ENCODE measurements around the gene CRACDL. TPM values are rescaled to one million over a fixed set of nuclear protein-coding genes. Genes with fewer than 3 reads are reported as not detected.
"Not testable (repeated sequence)": the region's sequence is repeated elsewhere in the genome, so short reads cannot be mapped to it uniquely, and the experiment has no call there.

CRACDL gene
- total and polyA plus RNA-seq, 4 donors, result 0.67 to 7.5 (median 6.2) TPM

DNA sequence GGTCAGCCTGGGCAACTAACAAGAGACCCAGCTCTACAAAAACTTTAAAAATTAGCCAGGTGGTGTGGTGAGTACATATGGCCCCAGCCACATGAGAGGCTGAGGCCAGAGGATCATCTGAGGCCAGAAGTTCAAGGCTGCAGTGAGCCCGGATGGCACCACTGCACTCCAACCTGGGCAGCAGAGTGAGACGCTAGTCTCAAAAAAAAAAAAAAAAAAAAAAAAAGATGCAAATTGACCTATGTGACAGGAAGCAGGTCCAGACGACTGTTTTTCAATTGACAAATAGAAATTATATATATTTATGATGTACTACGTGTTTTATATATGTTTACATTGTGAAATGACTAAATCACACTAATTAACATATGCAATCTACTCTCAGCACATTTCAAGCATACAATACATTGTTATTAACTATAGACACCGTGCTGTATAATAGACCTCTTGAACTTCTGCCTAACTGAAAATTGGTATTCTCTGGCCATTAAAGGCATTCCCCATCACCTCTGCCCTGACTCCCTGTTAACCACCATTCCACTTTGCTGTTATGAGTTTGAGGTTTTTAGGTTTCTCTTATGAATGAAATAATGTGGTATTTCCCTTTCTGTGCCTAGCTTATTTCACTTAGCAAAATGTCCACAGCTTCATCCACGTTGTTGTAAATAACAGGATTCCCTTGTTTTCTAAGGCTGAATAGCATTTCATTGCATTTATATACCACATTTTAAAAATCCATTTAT is 172.6 kb downstream of the CRACDL start:
- intact Hi-C loops (cut with DNase I), result loop anchor here in 1 of 2 donors (2.0 kb wide), 1 partner anchor 115 kb away; no protein-coding TSS in a partner anchor
- ATAC-seq (ENCODE audit: low FRiP score), result no peak
- no peak for DNase-seq
- Histone ChIP-seq H3K4me1 (ENCODE audit: control insufficient read depth in 1 of 2, insufficient read depth in 2 of 2, low read length in 2 of 2) (peaks cover 0 to 1% of the 10 kb centered on the region in 2 donors), H3K36me3 (ENCODE audit: control insufficient read depth in 1 of 2, insufficient read depth in 2 of 2, low read length in 1 of 2) (no peaks in the 10 kb centered on the region), H3K27me3 (ENCODE audit: control insufficient read depth in 1 of 2, insufficient read depth in 2 of 2, low read length in 1 of 2) (no peaks in the 10 kb centered on the region), H3K27ac (ENCODE audit: low read depth in 1 of 2, low read length in 2 of 2) (no peak overlapping the region), H3K9me3 (ENCODE audit: control insufficient read depth, low read length) (no peaks in the 10 kb centered on the region), H3K4me3 (ENCODE audit: low read length in 2 of 2) (no peak overlapping the region)
- WGBS, 2 donors, result 82 to 83% methylated on average over 6 of the region's 6 CpGs

DNA sequence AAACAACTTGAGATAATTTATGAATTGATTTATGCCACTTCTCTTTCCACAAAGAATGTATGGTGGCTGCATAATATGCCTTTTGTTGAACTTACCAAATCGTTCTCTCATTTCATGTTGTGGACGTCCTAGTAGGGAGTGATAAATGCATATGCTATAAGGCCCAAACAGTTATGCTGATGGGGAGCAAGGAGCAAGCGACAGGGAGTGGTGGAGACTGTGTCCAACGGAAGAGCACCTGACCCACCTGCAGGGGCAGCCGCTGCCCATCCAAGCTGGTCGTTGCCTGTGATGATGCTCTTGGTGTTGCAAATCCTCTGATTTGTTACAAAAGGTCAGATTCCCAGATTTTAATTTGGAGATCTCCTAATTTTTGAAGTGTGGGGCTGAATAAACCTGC is 174.1 kb downstream of the CRACDL start:
- no peak for DNase-seq

DNA sequence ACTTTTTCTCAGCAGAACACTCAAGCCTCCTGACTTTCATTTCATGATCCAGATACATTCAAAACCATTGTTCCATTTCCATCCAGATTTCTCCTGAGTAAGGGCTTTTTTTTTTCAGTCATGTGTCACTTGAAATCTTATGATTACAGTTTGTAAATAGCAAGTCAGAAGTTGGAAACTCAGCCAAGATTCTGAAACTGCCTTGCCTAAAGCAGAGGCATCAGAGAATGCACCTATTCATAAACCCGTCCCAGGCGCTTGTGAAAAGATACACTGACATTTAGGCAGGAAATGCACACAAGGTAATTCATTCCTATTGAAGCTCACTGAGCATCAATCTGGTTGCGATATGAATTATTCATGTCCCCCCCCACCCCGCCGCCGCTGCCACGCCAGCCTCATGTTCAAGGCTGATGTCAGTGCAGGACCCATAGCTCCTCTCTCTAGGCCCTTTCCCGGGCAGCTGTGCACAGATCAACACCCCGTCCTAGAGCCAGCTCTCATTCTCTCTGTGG is 174.7 kb downstream of the CRACDL start:
- H3K27ac ChIP-seq (ENCODE audit: low read depth in 1 of 2, low read length in 2 of 2), result no peak overlapping the region

More for the DNA sequence above, 174.1 kb downstream of the CRACDL start:
- peaks cover 0 to 1% of the 10 kb centered on the region in 2 donors for H3K4me1 ChIP-seq (ENCODE audit: control insufficient read depth in 1 of 2, insufficient read depth in 2 of 2, low read length in 2 of 2)
- H3K27me3 ChIP-seq (ENCODE audit: control insufficient read depth in 1 of 2, insufficient read depth in 2 of 2, low read length in 1 of 2), result no peaks in the 10 kb centered on the region
- no peaks in the 10 kb centered on the region for H3K9me3 ChIP-seq (ENCODE audit: control insufficient read depth, low read length)
- no peak for ATAC-seq (ENCODE audit: low FRiP score)
- H3K27ac ChIP-seq (ENCODE audit: low read depth in 1 of 2, low read length in 2 of 2), result no peak overlapping the region
- WGBS, 2 donors, result 90 to 91% methylated on average over 6 of the region's 6 CpGs
- intact Hi-C loops (cut with DNase I), result loop anchor here in 1 of 2 donors (2.0 kb wide), 1 partner anchor 113 kb away; no protein-coding TSS in a partner anchor
- H3K36me3 ChIP-seq (ENCODE audit: control insufficient read depth in 1 of 2, insufficient read depth in 2 of 2, low read length in 1 of 2), result no peaks in the 10 kb centered on the region
- H3K4me3 ChIP-seq (ENCODE audit: low read length in 2 of 2), result no peak overlapping the region

DNA sequence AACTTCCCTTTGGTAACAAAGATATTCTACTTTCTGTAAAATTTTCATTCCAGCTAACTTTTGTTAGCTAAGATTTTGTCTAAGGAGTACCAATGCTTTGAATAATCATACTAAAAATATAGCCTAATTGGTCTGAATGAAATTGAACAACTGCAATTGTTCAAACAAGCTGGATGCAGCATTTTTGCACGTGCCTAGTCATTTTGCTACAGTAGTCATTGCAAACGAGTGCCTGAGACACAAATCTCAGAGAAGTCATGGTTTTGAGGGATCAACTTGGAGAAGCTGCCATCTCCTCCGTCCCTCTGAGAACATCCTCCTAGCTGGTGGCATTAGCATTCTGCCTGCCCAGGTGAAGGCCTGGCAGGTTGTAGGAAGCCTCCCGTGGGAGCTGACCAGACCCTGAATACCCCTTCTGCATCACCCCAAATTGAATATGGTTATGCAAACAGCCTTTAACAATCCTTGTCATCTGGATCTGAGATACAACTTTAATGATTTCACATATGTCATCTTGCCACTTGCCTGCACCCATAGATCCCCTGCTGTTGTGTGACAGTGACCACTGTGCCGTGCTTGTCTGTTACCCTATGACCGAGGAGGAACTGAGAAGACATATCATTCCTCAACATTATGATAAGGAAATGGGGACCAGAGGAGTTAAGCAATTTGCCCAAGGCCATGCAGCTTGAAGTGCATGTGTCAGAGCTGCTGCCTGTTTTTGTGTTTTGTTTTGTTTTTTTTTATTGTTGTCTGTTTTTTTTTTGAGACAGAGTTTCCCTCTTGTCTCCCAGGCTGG is 176.0 kb downstream of the CRACDL start:
- ATAC-seq (ENCODE audit: low FRiP score), result no peak
- peaks cover 0 to 1% of the 10 kb centered on the region in 2 donors for H3K4me1 ChIP-seq (ENCODE audit: control insufficient read depth in 1 of 2, insufficient read depth in 2 of 2, low read length in 2 of 2)
- no peak for DNase-seq
- no peaks in the 10 kb centered on the region for H3K27me3 ChIP-seq (ENCODE audit: control insufficient read depth in 1 of 2, insufficient read depth in 2 of 2, low read length in 1 of 2)
- no peaks in the 10 kb centered on the region for H3K36me3 ChIP-seq (ENCODE audit: control insufficient read depth in 1 of 2, insufficient read depth in 2 of 2, low read length in 1 of 2)
- H3K9me3 ChIP-seq (ENCODE audit: control insufficient read depth, low read length), result no peaks in the 10 kb centered on the region
- no peak overlapping the region for H3K27ac ChIP-seq (ENCODE audit: low read depth in 1 of 2, low read length in 2 of 2)
- intact Hi-C loops (cut with DNase I), result no loop called here
- WGBS, 2 donors, result 77 to 78% methylated on average over 6 of the region's 6 CpGs
- H3K4me3 ChIP-seq (ENCODE audit: low read length in 2 of 2), result no peak overlapping the region

More for the DNA sequence above, 174.7 kb downstream of the CRACDL start:
- Histone ChIP-seq H3K4me1 (ENCODE audit: control insufficient read depth in 1 of 2, insufficient read depth in 2 of 2, low read length in 2 of 2) (peaks cover 0 to 1% of the 10 kb centered on the region in 2 donors), H3K27me3 (ENCODE audit: control insufficient read depth in 1 of 2, insufficient read depth in 2 of 2, low read length in 1 of 2) (no peaks in the 10 kb centered on the region), H3K9me3 (ENCODE audit: control insufficient read depth, low read length) (no peaks in the 10 kb centered on the region), H3K36me3 (ENCODE audit: control insufficient read depth in 1 of 2, insufficient read depth in 2 of 2, low read length in 1 of 2) (no peaks in the 10 kb centered on the region), H3K4me3 (ENCODE audit: low read length in 2 of 2) (no peak overlapping the region)
- WGBS, 2 donors, result 89 to 93% methylated on average over 9 of the region's 9 CpGs
- DNase-seq (no peak), ATAC-seq (ENCODE audit: low FRiP score) (no peak)
- intact Hi-C loops (cut with DNase I), result no loop called here

DNA sequence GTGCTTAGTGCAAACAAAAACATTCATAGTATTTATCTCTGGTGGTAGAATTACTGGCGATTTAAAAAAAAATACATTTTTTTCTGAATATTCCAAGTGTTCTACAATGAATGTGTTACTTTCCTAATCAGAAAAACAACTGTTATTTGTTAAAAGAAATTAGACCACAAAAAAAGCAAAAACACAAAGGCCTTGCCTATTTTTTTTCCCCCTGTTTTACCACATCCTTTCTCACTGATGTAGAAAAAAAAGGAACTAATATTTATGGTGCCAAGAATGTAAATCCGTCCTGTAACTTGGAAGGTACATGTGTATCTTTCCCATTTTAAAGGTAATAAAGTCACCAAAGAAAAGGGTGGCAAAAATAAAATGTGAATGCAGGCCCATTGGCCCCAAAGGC is 176.7 kb downstream of the CRACDL start:
- Histone ChIP-seq H3K36me3 (ENCODE audit: control insufficient read depth in 1 of 2, insufficient read depth in 2 of 2, low read length in 1 of 2) (no peaks in the 10 kb centered on the region), H3K4me1 (ENCODE audit: control insufficient read depth in 1 of 2, insufficient read depth in 2 of 2, low read length in 2 of 2) (peaks cover 0 to 1% of the 10 kb centered on the region in 2 donors), H3K9me3 (ENCODE audit: control insufficient read depth, low read length) (no peaks in the 10 kb centered on the region), H3K4me3 (ENCODE audit: low read length in 2 of 2) (no peak overlapping the region), H3K27ac (ENCODE audit: low read depth in 1 of 2, low read length in 2 of 2) (no peak overlapping the region), H3K27me3 (ENCODE audit: control insufficient read depth in 1 of 2, insufficient read depth in 2 of 2, low read length in 1 of 2) (no peaks in the 10 kb centered on the region)
- intact Hi-C loops (cut with DNase I), result no loop called here
- WGBS, 2 donors, result 57 to 61% methylated on average over 2 of the region's 2 CpGs
- ATAC-seq (ENCODE audit: low FRiP score) (no peak), DNase-seq (no peak)

DNA sequence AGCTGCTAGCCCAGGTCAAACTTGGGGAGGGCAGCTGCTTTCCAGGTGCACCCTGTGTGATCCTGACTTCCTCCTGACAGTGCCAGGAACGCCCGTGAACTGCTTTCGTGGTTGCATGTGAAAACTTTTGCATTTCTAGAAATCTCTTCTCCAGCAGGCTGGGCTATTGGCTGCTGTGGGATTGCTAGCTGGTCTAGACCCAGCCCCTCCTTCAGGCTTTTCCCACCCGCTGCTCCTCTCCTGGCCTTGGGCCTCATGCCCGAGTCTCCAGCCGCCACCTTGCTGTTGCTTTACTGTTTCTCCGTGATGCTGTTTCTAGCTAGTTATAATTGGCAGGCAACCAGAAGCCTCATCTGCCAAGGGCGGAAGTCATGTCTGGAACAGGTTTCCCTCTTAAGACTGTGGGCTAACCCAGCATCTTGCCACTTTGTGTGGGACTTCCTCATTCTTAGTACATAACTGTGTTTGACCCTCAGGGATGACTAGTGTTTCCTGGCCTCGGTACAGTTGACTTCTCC is 178.1 kb downstream of the CRACDL start:
- 1 to 2% methylated on average over 9 of the region's 9 CpGs for WGBS, 2 donors

DNA sequence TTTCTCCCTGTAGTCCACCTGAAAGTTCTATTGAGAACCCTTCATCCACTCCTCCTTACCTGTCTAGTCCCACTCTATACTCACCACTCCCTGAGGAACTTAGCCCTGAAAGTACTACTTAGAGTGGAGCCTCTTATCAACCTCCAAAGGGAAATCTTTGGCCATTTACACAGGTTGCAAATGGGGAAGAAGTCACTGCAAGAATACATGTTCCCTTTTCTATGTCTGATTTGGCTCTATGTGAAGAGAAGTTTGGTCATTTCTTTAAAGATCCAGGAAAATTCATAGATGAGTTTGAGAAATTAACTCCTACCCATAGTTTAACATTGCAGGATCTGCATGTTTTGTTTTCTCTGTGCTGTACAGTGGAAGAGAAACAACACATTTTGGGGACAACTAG is 182.2 kb downstream of the CRACDL start:
- Histone ChIP-seq H3K4me1 (ENCODE audit: control insufficient read depth in 1 of 2, insufficient read depth in 2 of 2, low read length in 2 of 2) (no peaks in the 10 kb centered on the region), H3K4me3 (ENCODE audit: low read length in 2 of 2) (no peak overlapping the region), H3K27ac (ENCODE audit: low read depth in 1 of 2, low read length in 2 of 2) (no peak overlapping the region), H3K9me3 (ENCODE audit: control insufficient read depth, low read length) (no peaks in the 10 kb centered on the region), H3K36me3 (ENCODE audit: control insufficient read depth in 1 of 2, insufficient read depth in 2 of 2, low read length in 1 of 2) (no peaks in the 10 kb centered on the region), H3K27me3 (ENCODE audit: control insufficient read depth in 1 of 2, insufficient read depth in 2 of 2, low read length in 1 of 2) (no peaks in the 10 kb centered on the region)
- intact Hi-C loops (cut with DNase I), result no loop called here
- ATAC-seq (ENCODE audit: low FRiP score), result no peak
- no peak for DNase-seq

More for the DNA sequence above, 178.1 kb downstream of the CRACDL start:
- H3K36me3 ChIP-seq (ENCODE audit: control insufficient read depth in 1 of 2, insufficient read depth in 2 of 2, low read length in 1 of 2), result no peaks in the 10 kb centered on the region
- intact Hi-C loops (cut with DNase I), result no loop called here
- H3K4me1 ChIP-seq (ENCODE audit: control insufficient read depth in 1 of 2, insufficient read depth in 2 of 2, low read length in 2 of 2), result peaks cover 0 to 1% of the 10 kb centered on the region in 2 donors
- no peak overlapping the region for H3K4me3 ChIP-seq (ENCODE audit: low read length in 2 of 2)
- H3K27me3 ChIP-seq (ENCODE audit: control insufficient read depth in 1 of 2, insufficient read depth in 2 of 2, low read length in 1 of 2), result no peaks in the 10 kb centered on the region
- peak; percentile 87 for ATAC-seq (ENCODE audit: low FRiP score)
- DNase-seq, result peak; percentile 84 to 89
- no peaks in the 10 kb centered on the region for H3K9me3 ChIP-seq (ENCODE audit: control insufficient read depth, low read length)
- H3K27ac ChIP-seq (ENCODE audit: low read depth in 1 of 2, low read length in 2 of 2), result peak overlapping the region in 1 of 2 donors; percentile 52

DNA sequence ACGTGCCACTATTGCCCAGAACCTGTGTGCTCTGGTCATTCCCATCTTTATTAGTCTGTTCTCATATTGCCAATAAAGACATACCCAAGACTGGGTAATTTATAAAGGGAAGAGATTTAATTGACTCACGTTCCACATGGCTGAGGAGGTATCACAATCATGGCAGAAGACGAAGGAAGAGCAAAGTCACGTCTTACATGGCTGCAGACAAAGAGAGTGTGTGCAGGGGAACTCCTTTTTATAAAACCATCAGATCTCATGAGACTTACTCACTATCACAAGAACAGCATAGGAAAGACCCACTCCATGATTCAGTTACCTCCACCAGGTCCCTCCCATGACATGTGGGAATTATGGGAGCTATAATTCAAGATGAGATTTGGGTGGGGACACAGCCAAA is 183.3 kb downstream of the CRACDL start:
- 91 to 92% methylated on average over 4 of the region's 4 CpGs for WGBS, 2 donors
- H3K27ac ChIP-seq (ENCODE audit: low read depth in 1 of 2, low read length in 2 of 2); ATAC-seq (ENCODE audit: low FRiP score); H3K4me1 ChIP-seq (ENCODE audit: control insufficient read depth in 1 of 2, insufficient read depth in 2 of 2, low read length in 2 of 2); H3K36me3 ChIP-seq (ENCODE audit: control insufficient read depth in 1 of 2, insufficient read depth in 2 of 2, low read length in 1 of 2); DNase-seq; intact Hi-C loops (cut with DNase I); H3K9me3 ChIP-seq (ENCODE audit: control insufficient read depth, low read length); H3K4me3 ChIP-seq (ENCODE audit: low read length in 2 of 2); H3K27me3 ChIP-seq (ENCODE audit: control insufficient read depth in 1 of 2, insufficient read depth in 2 of 2, low read length in 1 of 2): not testable (repeated sequence)

Data from aorta (tissue), 5 donors.